ENCODE results near the gene CDCP2.
A peak's percentile ranks its signal among the peaks of the same experiment; 100 is the strongest.

CDCP2 gene

GRCh38 chr1:54112027-54112426, 40.8 kb downstream of the CDCP2 start:
- no peak overlapping the region for H3K4me3 ChIP-seq (ENCODE audit: control insufficient read depth in 1 of 7, extremely low read depth in 1 of 7, insufficient read depth in 4 of 7, low read depth in 2 of 7, low read length in 6 of 7)
- H3K27me3 ChIP-seq (replicated peaks in 2 of 5; ENCODE audit: control insufficient read depth in 4 of 5, insufficient read depth in 5 of 5, low read length in 4 of 5) = no peaks in the 10 kb centered on the region
- ChIA-PET POLR2A (no interaction called here), CTCF (interaction anchor here (1.0 to 1.3 kb wide), 2 partner anchors 13 to 15 kb away, joined by 3 to 4 read pairs; no protein-coding TSS in a partner anchor)
- 100% methylated on average over 1 of the region's 7 CpGs for WGBS (ENCODE audit: insufficient coverage)
- H3K4me1 ChIP-seq (ENCODE audit: control extremely low read depth in 1 of 4, control insufficient read depth in 4 of 4, insufficient read depth in 4 of 4, low read length in 3 of 4) = peaks cover 0 to 4% (median 2%) of the 10 kb centered on the region in 4 experiments
- no peaks in the 10 kb centered on the region for H3K9me3 ChIP-seq (ENCODE audit: control extremely low read depth in 1 of 5, control insufficient read depth in 4 of 5, insufficient read depth in 2 of 5, low read depth in 1 of 5, low read length in 4 of 5)
- no peak overlapping the region for H3K27ac ChIP-seq (ENCODE audit: insufficient read depth in 1 of 2, low read depth in 1 of 2, low read length in 2 of 2, poor library complexity in 1 of 2, severe bottlenecking in 2 of 2)
- no peak for DNase-seq
- no peaks in the 10 kb centered on the region for H3K36me3 ChIP-seq (ENCODE audit: control insufficient read depth in 4 of 4, insufficient read depth in 4 of 4, low read length in 3 of 4)

GRCh38 chr1:54111624-54112023, 41.2 kb downstream of the CDCP2 start:
- CTCF ChIA-PET = interaction anchor here (1.0 to 1.3 kb wide), 3 partner anchors 9 to 14 kb away, joined by 3 to 4 read pairs (median 3); no protein-coding TSS in a partner anchor
- Histone ChIP-seq H3K36me3 (ENCODE audit: control insufficient read depth in 4 of 4, insufficient read depth in 4 of 4, low read length in 3 of 4) (no peaks in the 10 kb centered on the region), H3K4me1 (ENCODE audit: control extremely low read depth in 1 of 4, control insufficient read depth in 4 of 4, insufficient read depth in 4 of 4, low read length in 3 of 4) (peaks cover 0 to 6% (median 4%) of the 10 kb centered on the region in 4 experiments), H3K27ac (ENCODE audit: insufficient read depth in 1 of 2, low read depth in 1 of 2, low read length in 2 of 2, poor library complexity in 1 of 2, severe bottlenecking in 2 of 2) (no peak overlapping the region), H3K27me3 (replicated peaks in 2 of 5; ENCODE audit: control insufficient read depth in 4 of 5, insufficient read depth in 5 of 5, low read length in 4 of 5) (no peaks in the 10 kb centered on the region), H3K9me3 (ENCODE audit: control extremely low read depth in 1 of 5, control insufficient read depth in 4 of 5, insufficient read depth in 2 of 5, low read depth in 1 of 5, low read length in 4 of 5) (no peaks in the 10 kb centered on the region), H3K4me3 (ENCODE audit: control insufficient read depth in 1 of 7, extremely low read depth in 1 of 7, insufficient read depth in 4 of 7, low read depth in 2 of 7, low read length in 6 of 7) (no peak overlapping the region)
- DNase-seq = no peak
- POLR2A ChIA-PET = no interaction called here
- WGBS (ENCODE audit: insufficient coverage) = 100% methylated on average over 3 of the region's 3 CpGs

GRCh38 chr1:54110996-54111395, 41.8 kb downstream of the CDCP2 start:
- 100% methylated on average over 8 of the region's 10 CpGs for WGBS (ENCODE audit: insufficient coverage)
- no peaks in the 10 kb centered on the region for H3K36me3 ChIP-seq (ENCODE audit: control insufficient read depth in 4 of 4, insufficient read depth in 4 of 4, low read length in 3 of 4)
- DNase-seq = no peak
- no peaks in the 10 kb centered on the region for H3K27me3 ChIP-seq (replicated peaks in 2 of 5; ENCODE audit: control insufficient read depth in 4 of 5, insufficient read depth in 5 of 5, low read length in 4 of 5)
- H3K4me3 ChIP-seq (ENCODE audit: control insufficient read depth in 1 of 7, extremely low read depth in 1 of 7, insufficient read depth in 4 of 7, low read depth in 2 of 7, low read length in 6 of 7) = no peak overlapping the region
- no peaks in the 10 kb centered on the region for H3K9me3 ChIP-seq (ENCODE audit: control extremely low read depth in 1 of 5, control insufficient read depth in 4 of 5, insufficient read depth in 2 of 5, low read depth in 1 of 5, low read length in 4 of 5)
- CTCF ChIA-PET = interaction anchor here (1.0 kb wide), 1 partner anchor 8 kb away, joined by 3 read pairs; no protein-coding TSS in a partner anchor
- POLR2A ChIA-PET = no interaction called here
- H3K4me1 ChIP-seq (ENCODE audit: control extremely low read depth in 1 of 4, control insufficient read depth in 4 of 4, insufficient read depth in 4 of 4, low read length in 3 of 4) = peaks cover 0 to 6% (median 4%) of the 10 kb centered on the region in 4 experiments
- H3K27ac ChIP-seq (ENCODE audit: insufficient read depth in 1 of 2, low read depth in 1 of 2, low read length in 2 of 2, poor library complexity in 1 of 2, severe bottlenecking in 2 of 2) = no peak overlapping the region

- ChIA-PET CTCF (interaction anchor here (0.5 to 1.0 kb wide), 2 partner anchors 12 to 60 kb away, joined by 3 read pairs; no protein-coding TSS in a partner anchor), POLR2A (no interaction called here)
- WGBS (ENCODE audit: insufficient coverage) = 94% methylated on average over 5 of the region's 6 CpGs
Measured at GRCh38 chr1:54109129-54110090, 43.4 kb downstream of the CDCP2 start.

GRCh38 chr1:54108156-54108555, 44.6 kb downstream of the CDCP2 start:
- no peaks in the 10 kb centered on the region for H3K27me3 ChIP-seq (replicated peaks in 2 of 5; ENCODE audit: control insufficient read depth in 4 of 5, insufficient read depth in 5 of 5, low read length in 4 of 5)
- CTCF ChIA-PET = interaction anchor here (0.6 to 1.2 kb wide), 5 partner anchors 10 to 381 kb away, joined by 3 to 4 read pairs (median 3); no protein-coding TSS in a partner anchor
- no peak for DNase-seq
- POLR2A ChIA-PET = no interaction called here
- H3K36me3 ChIP-seq (ENCODE audit: control insufficient read depth in 4 of 4, insufficient read depth in 4 of 4, low read length in 3 of 4) = peaks cover 0 to 6% (median 0%) of the 10 kb centered on the region in 4 experiments
- WGBS (ENCODE audit: insufficient coverage) = 83% methylated on average over 1 of the region's 3 CpGs
- H3K9me3 ChIP-seq (ENCODE audit: control extremely low read depth in 1 of 5, control insufficient read depth in 4 of 5, insufficient read depth in 2 of 5, low read depth in 1 of 5, low read length in 4 of 5) = peaks cover 0 to 4% (median 0%) of the 10 kb centered on the region in 5 experiments
- H3K27ac ChIP-seq (ENCODE audit: insufficient read depth in 1 of 2, low read depth in 1 of 2, low read length in 2 of 2, poor library complexity in 1 of 2, severe bottlenecking in 2 of 2) = no peak overlapping the region
- no peak overlapping the region for H3K4me3 ChIP-seq (ENCODE audit: control insufficient read depth in 1 of 7, extremely low read depth in 1 of 7, insufficient read depth in 4 of 7, low read depth in 2 of 7, low read length in 6 of 7)
- H3K4me1 ChIP-seq (ENCODE audit: control extremely low read depth in 1 of 4, control insufficient read depth in 4 of 4, insufficient read depth in 4 of 4, low read length in 3 of 4) = peaks cover 0 to 6% (median 4%) of the 10 kb centered on the region in 4 experiments

More at GRCh38 chr1:54109129-54110090, 43.4 kb downstream of the CDCP2 start:
- Histone ChIP-seq H3K4me1 (ENCODE audit: control extremely low read depth in 1 of 4, control insufficient read depth in 4 of 4, insufficient read depth in 4 of 4, low read length in 3 of 4) (peaks cover 0 to 6% (median 4%) of the 10 kb centered on the region in 4 experiments), H3K27me3 (replicated peaks in 2 of 5; ENCODE audit: control insufficient read depth in 4 of 5, insufficient read depth in 5 of 5, low read length in 4 of 5) (no peaks in the 10 kb centered on the region), H3K9me3 (ENCODE audit: control extremely low read depth in 1 of 5, control insufficient read depth in 4 of 5, insufficient read depth in 2 of 5, low read depth in 1 of 5, low read length in 4 of 5) (no peaks in the 10 kb centered on the region), H3K27ac (ENCODE audit: insufficient read depth in 1 of 2, low read depth in 1 of 2, low read length in 2 of 2, poor library complexity in 1 of 2, severe bottlenecking in 2 of 2) (no peak overlapping the region), H3K36me3 (ENCODE audit: control insufficient read depth in 4 of 4, insufficient read depth in 4 of 4, low read length in 3 of 4) (no peaks in the 10 kb centered on the region), H3K4me3 (ENCODE audit: control insufficient read depth in 1 of 7, extremely low read depth in 1 of 7, insufficient read depth in 4 of 7, low read depth in 2 of 7, low read length in 6 of 7) (no peak overlapping the region)
- no peak for DNase-seq

GRCh38 chr1:54107131-54107530, 45.7 kb downstream of the CDCP2 start:
- H3K4me1 ChIP-seq (ENCODE audit: control extremely low read depth in 1 of 4, control insufficient read depth in 4 of 4, insufficient read depth in 4 of 4, low read length in 3 of 4) = peaks cover 0 to 6% (median 2%) of the 10 kb centered on the region in 4 experiments
- 100% methylated on average over 1 of the region's 2 CpGs for WGBS (ENCODE audit: insufficient coverage)
- DNase-seq = peak in 2 of 3 donors; percentile 37 to 43
- ChIA-PET POLR2A (no interaction called here), CTCF (interaction anchor here (1.2 kb wide), 1 partner anchor 11 kb away, joined by 3 read pairs; no protein-coding TSS in a partner anchor)
- H3K27me3 ChIP-seq (replicated peaks in 2 of 5; ENCODE audit: control insufficient read depth in 4 of 5, insufficient read depth in 5 of 5, low read length in 4 of 5) = no peaks in the 10 kb centered on the region
- H3K27ac ChIP-seq (ENCODE audit: insufficient read depth in 1 of 2, low read depth in 1 of 2, low read length in 2 of 2, poor library complexity in 1 of 2, severe bottlenecking in 2 of 2) = no peak overlapping the region
- H3K36me3 ChIP-seq (ENCODE audit: control insufficient read depth in 4 of 4, insufficient read depth in 4 of 4, low read length in 3 of 4) = peaks cover 0 to 15% (median 9%) of the 10 kb centered on the region in 4 experiments
- no peak overlapping the region for H3K4me3 ChIP-seq (ENCODE audit: control insufficient read depth in 1 of 7, extremely low read depth in 1 of 7, insufficient read depth in 4 of 7, low read depth in 2 of 7, low read length in 6 of 7)
- peaks cover 0 to 7% (median 0%) of the 10 kb centered on the region in 5 experiments for H3K9me3 ChIP-seq (ENCODE audit: control extremely low read depth in 1 of 5, control insufficient read depth in 4 of 5, insufficient read depth in 2 of 5, low read depth in 1 of 5, low read length in 4 of 5)

Data from common myeloid progenitor, CD34-positive (primary cell).